Urinary bladder (tissue), 4 donors: Measurements from ENCODE around the gene GRPEL1. TPM values are rescaled to one million over a fixed set of nuclear protein-coding genes. Genes with fewer than 3 reads are reported as not detected.

Source experiments
- DNase-seq: peaks from one replicate; pipeline ENCODE4 v3.0.0-alpha.2; 2015; ENCODE audit errors: extremely low spot score
- H3K27ac ChIP-seq: one replicate; pipeline ENCODE4 v1.5.1; 2013; ENCODE audit warnings: low read depth, mild to moderate bottlenecking, moderate library complexity
- H3K36me3 ChIP-seq: one replicate; pipeline ENCODE4 v1.6.1; 2013; ENCODE audit warnings: mild to moderate bottlenecking, moderate library complexity; ENCODE audit not compliant: insufficient read depth
- H3K4me1 ChIP-seq: one replicate; pipeline ENCODE4 v1.6.1; 2013; ENCODE audit warnings: mild to moderate bottlenecking, moderate library complexity; ENCODE audit not compliant: insufficient read depth
- H3K4me3 ChIP-seq: one replicate; pipeline ENCODE4 v1.5.1; 2013; ENCODE audit warnings: low read depth, low read length
- WGBS: extraction: QIAGEN DNeasy Blood & Tissue Kit; methylation state at CpG from one replicate; pipeline ENCODE4 v1.1.7; 2013; 5-methylcytosine and 5-hydroxymethylcytosine counted together
- polyA plus RNA-seq: library from polyadenylated mRNA; stranded (reverse); fragments of 200-250 nt; gene quantifications from one replicate; pipeline ENCODE4 v1.2.3, GENCODE V29; 2013
- total RNA-seq: library from RNA; depleted of rRNA; stranded (reverse); fragments of >200 nt; gene quantifications from one replicate; pipeline ENCODE4 v1.2.3, GENCODE V29; 2014
- donor health status: healthy with polysubstance abuse.
- donor health status: healthy.

The GRPEL1 gene
- total and polyA plus RNA-seq, 2 donors = 15.9 to 27.7 TPM

DNA sequence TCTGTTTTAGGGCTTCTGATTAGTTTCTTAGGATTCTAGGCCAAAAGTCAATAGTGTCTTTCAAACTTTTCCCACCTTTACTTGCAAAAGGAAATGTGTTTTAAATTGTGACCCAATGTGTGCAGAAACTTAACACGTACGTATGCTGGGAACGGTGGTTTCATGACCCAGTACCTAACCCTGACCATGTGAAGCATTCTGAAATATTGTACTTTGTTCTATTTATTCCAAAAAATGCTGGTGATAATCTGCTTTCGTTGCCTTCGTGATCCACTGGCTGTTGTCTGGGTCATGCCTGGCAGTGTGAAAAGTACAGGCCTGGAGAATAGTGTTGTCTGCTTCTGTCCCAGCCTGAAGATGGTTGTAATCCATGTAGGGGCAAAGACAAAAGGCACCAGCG is 51.4 kb downstream of the GRPEL1 start:
- no peaks in the 10 kb centered on the region for H3K4me1 ChIP-seq
- WGBS = 92% methylated on average over 6 of the region's 6 CpGs
- H3K27ac ChIP-seq = no peak overlapping the region
- no peak overlapping the region for H3K4me3 ChIP-seq
- DNase-seq = no peak
- H3K36me3 ChIP-seq = peaks cover 2% of the 10 kb centered on the region

DNA sequence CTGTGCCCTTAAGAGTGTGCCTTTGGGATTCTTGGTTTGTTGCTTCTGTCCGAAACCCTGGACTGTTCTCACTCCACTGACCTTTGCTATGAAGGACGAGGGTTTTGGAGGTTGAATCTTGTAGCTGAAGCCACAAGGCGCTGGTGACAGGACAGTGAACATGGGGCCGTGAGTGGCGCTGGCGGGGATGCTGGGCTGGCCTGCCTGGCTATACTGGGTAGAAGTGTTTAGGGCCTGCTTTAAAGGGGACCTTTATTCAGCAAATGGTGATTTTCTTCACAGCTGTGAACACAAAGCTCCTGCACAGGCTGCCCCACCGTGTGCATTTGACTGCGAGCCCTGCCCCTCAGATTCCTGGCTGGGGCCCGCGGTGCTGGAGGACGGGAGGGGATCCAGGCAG is 51.8 kb downstream of the GRPEL1 start:
- peaks cover 2% of the 10 kb centered on the region for H3K36me3 ChIP-seq
- no peaks in the 10 kb centered on the region for H3K4me1 ChIP-seq
- no peak overlapping the region for H3K4me3 ChIP-seq
- WGBS = 77% methylated on average over 11 of the region's 11 CpGs
- no peak overlapping the region for H3K27ac ChIP-seq
- DNase-seq = no peak

DNA sequence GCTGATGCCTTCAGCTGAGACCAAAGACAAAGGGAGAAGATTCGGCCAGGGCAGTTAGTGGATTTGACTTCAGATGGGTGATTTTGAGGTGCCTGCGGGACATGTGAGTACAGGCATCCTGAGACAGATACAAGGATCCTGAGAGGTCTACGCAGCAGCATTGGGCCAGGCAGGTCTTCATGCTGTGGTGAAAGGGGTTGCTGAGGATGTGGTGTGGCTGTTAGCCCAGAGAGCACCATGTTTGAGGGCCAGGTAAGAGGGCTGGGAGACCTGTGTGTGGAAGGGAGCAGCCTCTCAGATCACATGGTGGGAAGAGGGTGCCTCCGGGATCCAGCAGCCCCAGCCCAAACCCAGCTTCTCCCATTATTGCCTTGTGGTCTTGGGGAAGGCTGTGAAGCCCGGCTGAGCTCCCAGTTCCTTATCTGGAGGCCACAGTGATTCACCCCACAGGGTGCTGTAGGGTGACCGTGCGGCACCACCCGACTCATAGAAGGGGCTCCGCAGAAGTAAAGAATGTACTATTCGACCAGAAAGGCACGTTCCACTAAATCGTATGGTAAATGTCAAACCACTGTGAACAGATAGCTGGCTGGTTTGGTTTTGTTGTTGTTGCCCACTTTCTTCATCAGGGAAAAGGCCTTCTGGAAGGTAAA is 52.4 kb downstream of the GRPEL1 start:
- 89% methylated on average over 12 of the region's 12 CpGs for WGBS
- Histone ChIP-seq H3K4me3 (no peak overlapping the region), H3K4me1 (no peaks in the 10 kb centered on the region), H3K36me3 (peaks cover 2% of the 10 kb centered on the region), H3K27ac (no peak overlapping the region)
- no peak for DNase-seq

DNA sequence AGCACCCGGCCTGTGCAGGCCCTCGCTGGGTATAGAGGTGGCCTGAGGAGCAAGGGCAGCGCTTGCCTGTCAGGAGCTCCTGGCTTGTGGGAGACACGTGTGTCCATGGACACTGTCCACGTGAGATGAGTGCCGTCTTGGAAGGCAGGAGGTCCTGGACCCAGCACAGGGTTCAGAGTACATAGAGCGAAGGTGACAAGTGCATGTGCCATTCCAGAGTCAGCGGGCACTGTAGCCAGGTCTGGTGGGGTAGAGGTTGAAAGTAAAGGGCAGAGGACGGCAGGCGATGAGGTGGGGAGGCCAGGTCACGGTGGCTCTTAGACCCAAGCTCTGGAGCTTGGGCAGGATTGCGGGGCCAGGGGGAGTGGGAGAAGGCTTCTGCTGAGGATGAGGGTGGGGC is 53.0 kb downstream of the GRPEL1 start:
- 96% methylated on average over 12 of the region's 12 CpGs for WGBS
- Histone ChIP-seq H3K27ac (no peak overlapping the region), H3K4me1 (no peaks in the 10 kb centered on the region), H3K36me3 (peaks cover 2% of the 10 kb centered on the region), H3K4me3 (no peak overlapping the region)
- no peak for DNase-seq

DNA sequence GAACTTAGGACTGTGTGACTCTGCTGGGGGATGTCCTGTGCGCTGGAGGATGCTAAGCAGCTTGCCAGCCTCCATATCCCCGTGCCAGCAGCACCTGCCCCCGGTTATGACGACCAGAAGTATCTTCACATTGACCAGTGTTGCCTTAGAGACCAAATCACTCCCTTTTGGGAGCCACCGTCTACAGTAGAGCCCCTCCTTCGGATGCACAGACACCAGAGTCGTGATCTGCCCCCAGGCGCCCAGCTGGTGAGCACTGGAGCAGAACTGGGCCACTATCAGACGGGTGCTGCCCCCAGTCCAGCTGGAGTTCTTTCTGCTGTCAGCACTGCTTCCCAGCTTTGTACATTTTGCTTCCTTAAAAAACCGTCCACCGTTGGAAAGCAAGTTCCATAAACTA is 54.7 kb downstream of the GRPEL1 start:
- no peak overlapping the region for H3K27ac ChIP-seq
- no peaks in the 10 kb centered on the region for H3K4me1 ChIP-seq
- H3K4me3 ChIP-seq = no peak overlapping the region
- peaks cover 2% of the 10 kb centered on the region for H3K36me3 ChIP-seq
- 86% methylated on average over 11 of the region's 11 CpGs for WGBS
- DNase-seq = no peak

DNA sequence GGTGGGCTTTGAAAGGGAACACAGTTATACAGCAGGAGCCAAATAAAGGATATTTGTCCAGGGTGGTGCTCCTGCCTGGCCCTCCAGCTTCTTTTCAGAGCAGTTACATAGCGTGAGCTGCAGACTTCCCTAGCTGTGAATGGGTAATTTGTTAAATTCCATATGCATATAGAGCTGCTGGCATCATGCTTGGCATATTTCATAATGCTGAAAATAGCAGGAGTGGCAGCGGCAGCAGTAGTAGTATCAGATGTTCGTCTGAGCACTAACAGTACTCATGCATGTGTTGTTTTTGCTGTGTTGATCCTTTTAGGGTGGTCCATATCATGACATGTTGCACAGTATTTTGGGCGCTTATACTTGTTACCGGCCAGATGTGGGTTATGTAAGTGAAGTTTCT is 58.3 kb downstream of the GRPEL1 start:
- Histone ChIP-seq H3K36me3 (peaks cover under 1% of the 10 kb centered on the region), H3K4me3 (no peak overlapping the region), H3K27ac (no peak overlapping the region), H3K4me1 (no peaks in the 10 kb centered on the region)
- no peak for DNase-seq
- 88% methylated on average over 5 of the region's 5 CpGs for WGBS

Other genes starting within 250 kb of the GRPEL1 start
- gene TBC1D14, start 158.2 kb downstream of the GRPEL1 start, total RNA-seq = 40.7 TPM
- 33.0 TPM for gene TBC1D14, start 158.2 kb downstream of the GRPEL1 start, polyA plus RNA-seq
- gene TADA2B, start 24.7 kb downstream of the GRPEL1 start, total RNA-seq = 12.7 TPM
- 23.5 TPM for gene TADA2B, start 24.7 kb downstream of the GRPEL1 start, polyA plus RNA-seq
- gene SORCS2, start 124.5 kb upstream of the GRPEL1 start, total RNA-seq = 10.8 TPM
- 5.3 TPM for gene SORCS2, start 124.5 kb upstream of the GRPEL1 start, polyA plus RNA-seq